GM19351 (cell line): ENCODE data around the gene IL13.

Experiments used
- ATAC-seq: cut with Tn5 transposase; IDR thresholded peaks from one replicate; pipeline ENCODE4 v1.9.1; 2021; ENCODE audit warnings: mild to moderate bottlenecking, moderate library complexity; ENCODE audit not compliant: unreplicated experiment

Gene IL13

DNA sequence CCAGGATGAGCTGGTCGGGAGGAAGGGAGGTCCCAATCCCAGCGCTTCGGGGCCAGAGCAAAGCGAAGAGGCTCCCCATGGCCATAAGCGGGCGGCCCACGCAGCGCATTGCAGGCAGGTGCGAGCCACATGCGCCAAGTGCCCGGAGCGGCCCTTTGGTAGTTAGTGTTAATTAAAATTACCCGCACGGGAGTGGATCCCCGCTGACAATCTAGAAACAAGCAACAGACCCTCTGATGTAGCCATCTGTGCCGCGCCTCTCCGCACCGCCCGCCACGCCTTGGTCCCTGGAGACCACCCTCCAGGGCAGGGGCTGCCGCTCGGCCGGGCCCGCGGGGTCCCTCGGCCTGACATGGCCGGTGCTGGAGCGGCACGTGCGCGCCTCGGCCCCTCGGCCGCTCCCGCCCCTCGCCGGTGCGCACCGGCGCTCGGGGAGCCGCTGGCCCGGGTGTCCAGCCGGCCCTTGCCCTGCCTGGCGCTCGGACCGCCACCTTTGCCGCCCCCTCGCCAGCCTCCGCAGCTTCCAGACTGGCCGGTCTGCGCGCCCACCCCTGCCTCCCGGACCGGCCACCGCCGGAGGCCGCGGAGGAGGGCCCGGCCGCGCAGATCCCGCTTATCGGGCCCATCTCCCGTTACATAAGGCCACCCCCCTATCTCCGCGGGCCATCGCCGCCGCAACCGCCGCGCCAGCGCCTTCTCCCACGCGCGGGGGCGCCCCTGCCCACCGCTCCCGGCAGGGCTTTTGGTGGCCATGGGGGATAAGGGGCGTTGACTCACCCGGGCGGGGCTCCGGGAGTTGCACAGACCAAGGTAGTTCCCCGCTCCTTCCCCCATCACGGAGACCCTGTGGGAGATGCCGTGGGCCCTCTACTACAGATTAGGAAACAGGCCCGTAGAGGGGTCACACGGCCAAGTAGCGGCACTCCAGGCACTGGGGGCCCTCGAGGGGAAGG, 1.9 kb upstream of the IL13 start:
- no peak for ATAC-seq

DNA sequence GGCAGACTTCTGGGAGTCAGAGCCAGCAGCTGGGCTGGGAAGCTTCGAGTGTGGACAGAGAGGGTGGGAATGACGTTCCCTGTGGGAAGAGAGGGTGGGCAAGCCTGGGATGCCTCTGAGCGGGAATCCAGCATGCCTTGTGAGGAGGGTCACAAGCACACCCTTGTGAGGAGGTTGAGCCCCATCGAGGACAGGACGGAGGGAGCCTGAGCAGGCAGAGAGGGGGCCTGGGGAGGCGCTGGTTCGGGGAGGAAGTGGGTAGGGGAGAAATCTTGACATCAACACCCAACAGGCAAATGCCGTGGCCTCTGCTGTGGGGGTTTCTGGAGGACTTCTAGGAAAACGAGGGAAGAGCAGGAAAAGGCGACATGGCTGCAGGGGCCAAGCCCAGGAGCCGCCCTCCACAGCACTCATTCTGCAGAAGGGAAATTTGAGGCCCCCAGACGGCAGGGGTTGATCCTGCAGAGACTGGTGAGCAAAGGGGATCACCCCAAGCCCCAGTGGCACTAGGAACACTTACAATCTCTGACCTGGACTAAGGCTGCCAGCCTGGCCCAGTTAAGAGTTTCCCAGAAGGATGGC, 1.1 kb upstream of the IL13 start:
- no peak for ATAC-seq

GRCh38 chr5:132658381-132659302, 669 bp downstream of the IL13 start:
- ATAC-seq: no peak

GRCh38 chr5:132659598-132660493, 1.9 kb downstream of the IL13 start:
- ATAC-seq: no peak

DNA sequence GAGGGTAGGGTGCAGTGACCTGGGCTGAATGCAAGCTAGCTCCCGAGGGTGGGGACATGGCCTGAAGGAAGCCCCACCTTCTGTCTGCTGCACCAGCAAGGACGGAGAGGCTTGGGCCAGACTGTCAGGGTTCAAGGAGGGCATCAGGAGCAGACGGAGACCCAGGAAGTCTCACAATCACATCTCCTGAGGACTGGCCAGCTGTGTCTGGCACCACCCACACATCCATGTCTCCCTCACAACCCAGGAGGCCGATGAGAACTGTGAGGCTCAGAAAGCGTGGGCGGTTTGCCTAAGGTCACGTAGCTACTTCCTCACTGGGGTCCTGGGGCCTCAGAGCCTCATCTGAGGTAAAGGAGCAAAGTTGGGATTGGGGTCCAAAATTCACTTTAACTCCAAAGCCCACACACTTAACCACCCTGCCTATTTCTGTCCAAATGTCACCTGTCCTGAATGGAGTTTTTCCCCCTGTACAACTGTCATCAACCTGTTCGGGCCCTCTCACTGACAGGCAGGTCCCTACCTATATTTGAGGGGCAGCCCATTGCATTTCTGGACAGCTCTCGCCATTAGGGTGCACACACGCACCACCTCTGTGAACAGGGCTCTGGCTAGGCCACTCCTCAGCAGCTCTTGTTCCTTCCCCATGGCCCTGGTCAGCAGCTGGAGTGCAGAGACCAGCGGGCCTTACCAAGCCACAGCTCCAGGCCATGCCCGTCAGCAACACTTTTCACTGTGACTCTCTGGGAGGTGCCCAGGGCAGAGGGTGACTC, 3.4 kb downstream of the IL13 start:
- ATAC-seq: peak; percentile 19

- ATAC-seq: no peak
Observed at GRCh38 chr5:132662004-132662401, 4.0 kb downstream of the IL13 start.

DNA sequence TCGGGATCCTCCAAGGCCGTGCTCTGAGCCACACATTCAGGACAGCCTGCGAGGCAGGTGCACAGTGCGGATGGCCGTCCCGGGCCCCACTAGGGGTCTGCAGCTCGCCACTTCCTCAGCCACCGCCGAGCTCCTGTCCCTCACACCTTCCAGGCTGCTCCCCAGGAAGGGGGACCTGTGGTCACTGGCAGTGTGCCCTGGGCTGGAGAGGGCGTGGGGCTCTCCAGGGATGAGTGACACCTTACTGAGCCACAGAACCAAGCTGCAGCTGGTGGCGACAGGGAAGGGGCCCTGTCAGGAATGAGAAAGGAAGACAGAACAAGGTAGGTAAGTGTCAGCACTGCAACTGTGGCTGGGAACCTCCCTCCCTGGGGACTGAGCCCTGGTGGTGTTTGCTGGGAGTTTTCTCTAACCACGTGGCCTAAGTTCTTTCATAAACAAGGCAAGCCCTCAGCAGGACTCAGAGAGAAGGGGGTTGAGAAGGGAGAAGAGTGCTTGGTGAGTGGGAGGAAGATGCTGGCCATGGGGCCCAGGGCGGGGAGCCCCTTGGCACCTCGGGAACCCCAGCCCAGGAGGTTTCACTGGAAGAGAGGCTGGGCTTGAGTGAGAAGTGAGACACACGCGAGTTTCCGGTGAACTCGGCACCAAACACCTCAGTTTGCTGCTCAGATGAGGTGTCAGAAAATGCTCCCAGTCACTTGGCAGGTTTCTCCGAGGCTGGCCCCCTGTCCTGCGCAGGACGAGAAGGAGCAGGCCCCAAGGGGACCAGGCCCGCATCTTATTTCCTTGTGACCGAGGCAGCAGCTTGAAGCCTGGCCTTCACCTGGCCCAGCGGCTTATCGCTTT, 5.2 kb downstream of the IL13 start:
- peak; percentile 57 for ATAC-seq

- ATAC-seq: peak; percentile 60
Observed at GRCh38 chr5:132663771-132664695, 6.1 kb downstream of the IL13 start.

DNA sequence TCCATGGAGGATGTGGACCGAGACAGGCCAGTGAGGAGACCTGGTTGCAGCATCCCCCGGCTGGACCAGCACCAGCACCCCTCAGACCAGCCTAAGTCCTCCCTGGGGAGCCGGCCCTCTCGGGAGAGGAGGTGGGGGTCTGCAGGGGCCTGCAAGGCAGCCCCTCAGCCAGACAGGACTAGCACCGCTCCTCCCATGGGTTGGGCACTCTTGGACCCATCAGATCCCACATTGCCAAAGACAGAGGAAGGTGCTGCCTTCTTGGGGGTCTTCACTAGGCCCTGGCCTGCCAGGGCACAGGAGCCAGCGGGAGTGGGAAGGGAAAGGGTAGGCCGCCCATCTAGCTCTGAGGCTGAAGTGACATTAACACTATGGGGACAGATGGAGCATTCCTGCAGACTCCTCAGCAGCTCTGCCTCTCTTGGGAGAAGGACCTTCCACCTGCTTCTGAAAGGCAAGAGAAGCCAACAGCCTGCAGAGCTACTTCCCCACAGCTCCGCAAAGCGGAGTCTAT, 6.8 kb downstream of the IL13 start:
- no peak for ATAC-seq

- no peak for ATAC-seq
Observed at GRCh38 chr5:132665574-132666080, 7.7 kb downstream of the IL13 start.

- ATAC-seq: no peak
Observed at GRCh38 chr5:132666310-132667123, 8.5 kb downstream of the IL13 start.

- ATAC-seq: no peak
Observed at GRCh38 chr5:132667309-132667708, 9.3 kb downstream of the IL13 start.

- no peak for ATAC-seq
Observed at GRCh38 chr5:132667761-132668705, 10.1 kb downstream of the IL13 start.

DNA sequence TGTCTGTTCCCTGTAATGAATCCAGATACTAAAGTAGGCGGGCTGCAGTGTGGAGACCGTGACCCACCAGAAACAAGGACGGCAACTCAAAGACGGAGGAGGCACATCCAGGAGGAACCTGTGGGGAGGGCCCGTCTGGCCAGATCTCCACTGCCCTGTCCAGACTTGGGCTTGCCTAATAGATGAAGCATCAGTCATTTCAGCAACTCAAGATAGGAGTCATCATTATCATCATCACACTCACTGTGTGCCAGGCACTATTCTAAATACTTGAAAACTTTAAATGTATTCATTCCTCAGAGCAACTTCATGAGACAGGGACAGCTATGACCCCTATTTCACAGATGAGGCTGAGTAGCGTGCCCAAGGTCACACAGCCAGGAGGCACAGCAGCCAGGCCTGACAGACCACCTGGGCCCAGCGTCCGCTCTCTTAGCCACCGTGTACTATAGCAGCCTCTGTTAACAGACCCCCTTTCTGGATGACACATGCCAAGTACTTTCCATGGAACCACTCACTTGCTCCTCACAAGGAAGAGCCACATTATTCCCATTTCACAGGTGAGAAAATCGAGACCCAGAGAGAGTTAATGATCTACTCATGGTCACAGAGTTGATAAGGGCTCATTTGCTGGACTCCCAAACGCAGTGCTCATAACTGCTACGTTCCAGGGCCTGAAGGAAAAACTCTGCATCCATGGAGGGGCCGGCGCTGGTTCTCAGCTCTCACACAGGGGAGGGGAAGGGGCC, 10.9 kb downstream of the IL13 start:
- ATAC-seq: no peak

DNA sequence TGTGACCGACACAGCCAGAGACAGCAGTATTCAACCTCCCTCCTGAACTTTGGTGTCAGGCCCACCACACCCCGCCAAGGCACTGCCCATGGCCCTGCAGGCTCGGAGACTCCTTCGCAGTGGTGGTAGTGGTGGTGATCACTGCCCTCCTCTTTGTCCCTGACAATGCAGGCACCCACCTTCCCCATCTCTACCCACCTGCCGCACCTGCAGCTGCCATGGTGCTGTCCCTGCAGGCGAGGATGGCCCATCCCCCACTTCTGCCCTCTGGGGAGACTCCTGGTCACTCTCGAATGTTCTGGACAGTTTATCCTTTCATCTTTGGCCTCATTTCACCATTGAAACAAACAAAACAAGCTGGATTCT, 11.5 kb downstream of the IL13 start:
- no peak for ATAC-seq
